NCI-H748 treated with DMSO at 0.1 percent for 48 hours (cell line): ENCODE measurements around the gene CCBE1.
"Not testable (repeated sequence)": the region's sequence is repeated elsewhere in the genome, so short reads cannot be mapped to it uniquely, and the experiment has no call there.

ENCODE experiments used
- DNase-seq: peaks from one replicate; lab custom pipeline; 2025; lab: John Stamatoyannopoulos, UW

The CCBE1 gene

DNA sequence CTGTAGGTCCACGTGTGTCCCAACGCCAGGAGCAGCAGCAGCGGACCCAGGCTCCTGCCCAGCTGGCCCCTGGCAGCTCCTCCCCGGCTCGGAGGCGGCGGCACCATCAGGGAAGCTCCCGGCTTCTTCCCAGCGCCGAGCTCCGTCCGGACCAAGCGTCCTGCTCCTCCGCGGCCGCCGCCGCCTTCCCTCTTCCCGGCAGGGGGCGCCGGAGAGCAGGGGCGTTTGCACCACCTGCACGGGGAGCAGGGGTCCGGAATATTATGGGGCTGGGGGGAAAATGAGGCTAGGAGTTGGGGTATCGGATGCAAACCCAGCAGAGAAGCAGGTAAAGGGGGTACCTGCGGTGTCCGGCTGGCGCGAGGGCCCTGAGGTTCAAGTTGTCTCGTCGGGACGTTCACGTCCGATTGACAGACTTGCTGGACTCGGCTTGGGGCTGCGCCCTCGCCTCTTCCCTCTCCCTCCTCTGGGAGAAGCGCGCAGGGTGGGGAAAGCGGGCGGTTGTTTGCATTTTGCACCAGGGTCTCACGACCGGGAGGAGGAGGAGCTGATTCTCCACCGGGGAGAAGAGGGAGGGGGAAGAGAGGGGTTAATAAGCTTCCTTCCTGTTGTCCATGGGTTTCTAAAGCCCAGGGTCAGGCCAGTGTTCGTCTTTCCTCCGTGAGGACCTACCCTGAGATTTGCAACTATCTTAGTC, at the start of gene CCBE1:
Gene CCBE1, minus strand, starts transcription at position 188 of the 697 bp plus-strand sequence.
- peak; percentile 59 for DNase-seq

DNA sequence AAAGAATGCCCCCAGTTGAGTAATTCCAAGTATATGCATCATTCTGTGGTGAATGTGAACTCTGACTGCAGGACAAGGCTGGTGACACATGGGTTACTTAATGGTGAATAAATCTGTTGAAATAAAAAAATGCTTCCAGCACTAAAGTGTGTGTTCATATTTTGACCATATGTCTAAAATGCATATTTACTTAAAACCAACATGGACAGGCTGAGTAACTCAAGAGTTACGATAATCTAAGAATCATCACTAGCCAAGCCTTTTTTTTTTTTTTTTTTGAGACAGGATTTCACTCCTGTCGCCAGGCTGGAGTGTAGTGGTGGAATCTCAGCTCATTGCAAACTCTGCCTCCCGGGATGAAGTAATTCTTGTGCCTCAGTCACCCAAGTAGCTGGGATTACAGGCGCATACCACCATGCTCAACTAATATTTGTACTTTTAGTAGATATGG, 47.1 kb upstream of the CCBE1 start:
- no peak for DNase-seq

DNA sequence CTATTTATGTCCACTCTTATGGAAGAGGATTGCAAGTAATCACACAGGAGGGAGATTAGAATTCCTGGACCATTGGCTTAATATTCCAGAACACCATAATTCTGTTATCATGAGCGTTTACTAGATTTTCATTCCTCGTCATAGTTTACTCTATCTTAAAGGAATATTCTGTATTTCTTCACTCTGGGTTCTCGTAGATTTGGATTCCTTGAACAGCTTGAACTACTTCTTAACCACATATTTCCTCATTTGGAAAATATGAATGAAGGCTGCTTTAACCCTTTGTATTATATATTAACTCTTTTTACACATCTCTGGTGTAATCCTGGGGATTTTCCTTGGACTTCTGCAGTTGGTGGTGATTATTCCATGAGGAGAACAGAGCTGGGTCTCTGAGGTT, 46.3 kb upstream of the CCBE1 start:
- DNase-seq: no peak

DNA sequence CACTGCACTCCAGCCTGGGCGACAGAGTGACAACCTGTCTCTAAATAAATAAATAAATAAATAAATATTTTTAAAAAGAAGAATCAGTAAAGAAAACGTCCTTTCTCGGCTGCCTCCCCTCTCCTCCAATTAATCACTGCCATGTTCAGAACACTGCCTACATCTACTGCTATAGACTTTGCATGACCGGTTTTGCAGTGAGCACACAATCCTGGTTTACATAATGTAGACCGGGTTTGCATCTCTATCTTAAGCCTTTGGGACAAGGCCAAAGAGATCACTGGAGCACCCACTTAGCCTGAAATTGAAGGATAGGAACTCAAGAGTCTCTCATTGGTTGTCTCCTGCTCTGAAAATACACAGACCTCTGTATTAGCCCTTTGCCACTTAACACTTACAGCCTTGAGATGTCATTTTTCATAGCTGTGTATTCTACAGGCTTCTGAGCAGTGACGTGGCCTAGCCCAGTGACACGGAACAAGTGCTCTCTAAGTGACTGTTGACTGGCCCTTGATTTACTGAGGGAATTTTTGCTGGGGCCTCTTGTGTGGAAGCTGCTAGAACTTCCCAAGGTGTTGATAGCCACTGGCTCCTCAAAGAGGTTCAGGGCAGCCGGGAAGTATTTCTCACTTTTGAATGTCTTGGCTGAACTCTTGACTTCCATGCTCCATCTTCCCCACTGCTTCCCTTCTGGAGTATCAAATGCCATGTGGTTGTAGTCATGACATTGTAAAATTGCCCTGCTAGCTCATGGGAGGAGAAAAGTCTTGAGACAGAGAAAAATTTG, 45.3 kb upstream of the CCBE1 start:
- no peak for DNase-seq

DNA sequence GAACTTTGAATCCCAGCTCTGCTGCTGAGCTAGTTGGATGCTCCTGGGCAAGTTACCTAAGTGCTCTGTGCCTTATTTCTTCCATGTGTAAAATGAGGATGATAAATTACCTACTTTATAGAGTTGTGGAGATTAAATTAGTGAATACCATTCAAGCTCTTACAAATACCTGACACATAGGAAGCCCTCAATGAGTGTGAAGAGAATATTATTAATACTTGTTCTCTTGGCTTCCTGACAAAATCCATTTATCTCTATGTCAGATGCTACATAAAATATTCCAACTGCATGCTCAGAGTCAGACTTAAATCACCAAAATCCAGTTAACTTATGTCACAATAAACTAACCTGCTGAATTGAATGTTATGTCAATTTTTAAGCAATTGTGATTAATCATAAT, 42.9 kb upstream of the CCBE1 start:
- DNase-seq: no peak

DNA sequence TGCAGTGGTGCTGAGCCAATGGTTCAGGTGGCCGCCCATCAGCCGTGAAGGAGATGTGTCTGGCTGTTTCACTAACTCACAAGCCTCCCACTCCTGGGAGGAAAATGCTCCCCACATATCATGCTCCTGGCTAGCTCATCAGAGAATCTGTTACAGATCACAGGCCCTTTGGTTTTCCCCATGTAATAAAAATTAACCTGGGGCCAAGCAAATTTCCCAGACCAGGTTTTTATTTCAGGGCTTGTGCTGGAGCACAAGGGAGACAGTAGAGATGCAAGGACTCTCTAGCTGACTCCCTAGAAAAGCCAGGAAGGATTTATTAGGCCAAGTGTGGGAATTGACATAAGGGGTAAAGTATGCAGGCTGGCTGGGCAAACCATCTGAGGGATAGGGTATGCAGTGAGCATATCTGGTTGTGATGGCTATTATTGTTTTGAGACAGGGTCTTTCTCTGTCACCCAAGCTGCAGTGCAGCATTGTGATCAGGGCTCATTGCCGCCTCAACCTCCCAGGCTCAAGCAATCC, 40.6 kb upstream of the CCBE1 start:
- DNase-seq: no peak

DNA sequence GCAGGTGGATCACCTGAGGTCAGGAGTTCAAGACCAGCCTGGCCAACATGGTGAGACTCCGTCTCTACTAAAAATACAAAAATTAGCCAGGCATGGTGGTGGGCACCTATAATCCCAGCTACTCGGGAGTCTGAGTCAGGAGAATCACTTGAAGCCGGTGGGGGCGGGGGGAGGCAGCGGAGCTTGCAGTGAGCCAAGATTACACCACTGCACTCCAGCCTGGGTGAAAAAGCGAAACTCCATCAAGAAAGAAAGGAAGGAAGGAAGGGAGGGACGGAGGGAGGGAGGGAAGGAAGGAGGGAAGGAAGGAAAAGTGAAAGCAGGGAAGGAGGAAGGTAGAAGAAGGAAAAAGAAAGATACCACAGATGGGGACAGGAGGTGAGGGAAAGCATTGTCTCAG, 40.1 kb upstream of the CCBE1 start:
- DNase-seq: not testable (repeated sequence)

DNA sequence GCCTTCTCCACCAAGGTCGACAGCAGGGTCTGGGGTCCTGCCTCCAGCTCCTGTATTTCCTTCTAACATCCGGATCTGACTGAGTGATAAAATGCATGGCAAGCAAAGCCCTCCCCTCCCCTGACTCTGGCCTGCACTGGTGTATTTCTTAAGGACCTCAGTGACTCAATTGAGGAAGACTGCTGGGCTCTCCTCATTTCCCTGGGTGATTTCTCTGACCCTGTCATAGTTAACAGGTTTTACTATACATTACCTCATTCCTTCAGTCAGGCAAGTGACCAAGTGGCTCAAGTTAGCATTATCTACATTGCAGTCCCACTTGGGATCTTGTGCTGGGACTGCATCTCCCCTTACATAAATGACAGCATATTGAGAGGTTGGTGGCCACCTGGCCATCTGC, 38.8 kb upstream of the CCBE1 start:
- no peak for DNase-seq

DNA sequence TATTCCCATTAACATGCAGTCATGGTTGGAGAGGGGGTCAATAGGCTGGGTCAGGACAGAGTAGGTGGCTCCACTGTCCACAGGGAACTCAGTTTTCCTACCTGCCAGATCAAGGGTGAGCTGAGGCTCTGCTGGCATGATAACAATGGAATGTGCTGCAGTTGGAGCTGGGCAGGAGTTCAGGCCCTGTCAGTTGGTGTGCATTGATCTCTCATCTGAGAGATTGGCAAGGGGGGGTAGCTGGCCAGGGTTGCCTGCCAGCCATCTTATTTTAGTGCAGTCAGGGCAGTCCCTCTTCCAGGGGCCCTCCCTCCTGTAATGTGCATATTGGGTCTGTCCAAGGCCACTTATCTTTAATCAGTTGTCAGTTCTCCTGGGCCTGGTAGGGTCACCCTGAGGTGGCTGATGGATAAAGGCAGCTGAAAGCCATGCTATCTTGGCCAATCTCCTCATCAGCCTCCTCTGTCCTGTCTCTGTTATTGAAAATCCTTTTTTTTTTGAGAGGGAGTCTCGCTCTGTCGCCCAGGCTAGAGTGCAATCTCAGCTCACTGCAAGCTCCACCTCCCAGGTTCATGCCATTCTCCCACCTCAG, 38.1 kb upstream of the CCBE1 start:
- DNase-seq: no peak

DNA sequence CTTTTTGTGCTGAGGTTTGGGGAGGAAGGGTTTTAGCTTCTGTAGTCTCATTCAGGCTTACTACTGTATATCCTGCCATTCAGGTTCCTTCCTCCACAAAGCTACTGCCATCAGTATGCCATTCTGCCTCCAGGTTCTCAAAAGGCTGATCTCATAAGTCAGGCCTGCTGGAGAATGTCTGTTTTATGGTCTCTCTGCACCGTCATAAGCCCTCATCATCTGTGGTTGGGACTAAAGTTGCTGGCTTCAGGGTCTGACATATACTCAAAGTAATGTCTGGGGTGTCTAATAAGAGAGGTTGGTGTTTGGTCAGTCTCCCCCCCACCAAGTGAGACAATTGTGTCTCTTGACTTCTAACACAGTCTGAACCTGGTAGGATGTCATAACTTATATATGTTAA, 36.2 kb upstream of the CCBE1 start:
- DNase-seq: no peak

DNA sequence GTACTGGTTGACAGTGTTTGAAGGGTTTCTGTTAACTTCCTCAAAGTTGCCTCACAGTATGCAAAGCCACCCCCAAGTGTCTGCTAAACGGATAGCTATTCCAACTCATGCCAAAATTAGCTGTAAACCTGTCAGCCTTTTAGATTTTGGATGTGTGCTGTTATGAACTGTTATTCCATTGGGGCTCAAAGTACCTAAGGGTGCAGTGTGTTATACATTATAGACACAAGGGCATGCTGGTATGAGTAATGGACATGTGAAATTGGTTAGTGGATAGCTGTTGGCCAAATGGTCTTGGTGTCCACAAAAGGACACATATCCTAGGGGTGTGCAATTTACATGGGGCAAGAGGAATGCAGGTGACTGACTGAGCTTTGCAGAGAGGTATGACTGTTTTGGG, 33.7 kb upstream of the CCBE1 start:
- DNase-seq: no peak

DNA sequence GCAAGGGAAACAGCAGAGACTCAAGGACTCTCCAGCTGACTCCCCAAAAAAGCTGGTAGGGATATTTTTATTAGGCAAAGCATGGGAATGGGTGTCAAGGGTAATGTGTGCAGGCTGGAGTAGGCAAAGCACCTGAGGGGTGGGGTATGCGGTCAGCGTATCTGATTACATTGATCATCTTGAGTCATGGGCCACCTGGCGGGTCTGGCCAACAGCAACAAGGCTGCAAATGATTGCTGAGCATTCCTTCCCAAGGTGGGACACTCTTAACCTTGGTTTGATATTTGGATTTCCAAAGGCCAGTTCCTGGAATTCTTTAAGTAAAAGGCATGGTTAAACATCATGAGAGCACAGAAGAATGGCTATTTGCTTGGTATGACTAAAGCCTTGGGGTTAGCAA, 32.6 kb upstream of the CCBE1 start:
- no peak for DNase-seq

DNA sequence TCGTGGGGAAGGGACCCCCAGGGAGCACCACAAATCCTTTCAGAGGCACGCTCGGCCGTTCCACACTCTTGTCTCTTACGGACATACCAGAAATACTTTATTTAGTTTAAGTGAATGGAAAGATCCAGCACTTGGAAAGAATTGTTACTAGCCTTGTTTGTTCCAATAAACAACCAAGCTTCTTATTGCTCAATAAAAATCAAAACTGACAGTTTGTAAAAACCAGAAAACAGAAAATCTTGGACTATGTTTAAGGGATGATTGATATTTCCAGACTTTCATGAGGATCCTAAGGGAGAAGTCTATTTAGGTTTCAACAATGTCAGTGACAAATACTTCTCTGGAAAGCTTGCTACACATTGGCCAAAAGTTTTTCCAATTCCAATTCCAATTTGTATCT, 31.6 kb upstream of the CCBE1 start:
- no peak for DNase-seq

DNA sequence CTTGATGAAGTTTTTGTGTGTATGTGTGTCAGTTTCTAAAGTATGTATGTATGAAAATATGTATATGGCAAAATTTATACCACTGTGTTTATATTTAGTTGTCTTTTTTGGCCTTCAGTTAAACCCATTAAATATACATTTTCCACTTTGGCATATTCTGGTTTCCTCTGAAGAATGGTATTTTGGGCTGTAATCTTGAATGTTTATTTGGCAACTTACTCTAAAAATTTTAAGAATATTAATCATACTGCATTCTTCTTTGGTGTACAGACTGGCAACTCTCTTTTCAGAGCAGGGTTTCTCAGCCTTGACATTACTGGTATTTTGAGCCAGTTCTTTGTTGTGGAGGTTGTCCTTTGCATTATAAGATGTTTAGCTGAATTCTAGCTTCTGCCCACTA, 27.9 kb upstream of the CCBE1 start:
- no peak for DNase-seq

DNA sequence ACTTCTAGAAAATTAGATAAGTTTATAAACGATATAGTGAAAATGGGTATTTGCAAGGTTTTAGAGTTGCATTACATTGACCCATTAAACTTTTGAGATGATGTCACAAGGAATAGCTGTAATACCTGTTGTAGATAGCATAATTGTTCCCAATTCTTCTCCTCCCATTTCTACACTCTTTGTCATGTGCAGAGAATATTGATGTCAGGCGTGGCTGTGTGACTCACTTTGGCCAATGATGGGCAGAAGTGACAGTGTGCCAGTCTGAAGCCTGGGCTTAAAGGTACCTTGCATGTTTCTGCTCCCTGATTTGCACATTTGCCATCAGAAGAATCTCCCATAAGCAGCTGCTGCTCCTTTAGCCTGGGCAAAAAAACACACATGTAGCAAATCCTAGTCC, 26.9 kb upstream of the CCBE1 start:
- DNase-seq: no peak

DNA sequence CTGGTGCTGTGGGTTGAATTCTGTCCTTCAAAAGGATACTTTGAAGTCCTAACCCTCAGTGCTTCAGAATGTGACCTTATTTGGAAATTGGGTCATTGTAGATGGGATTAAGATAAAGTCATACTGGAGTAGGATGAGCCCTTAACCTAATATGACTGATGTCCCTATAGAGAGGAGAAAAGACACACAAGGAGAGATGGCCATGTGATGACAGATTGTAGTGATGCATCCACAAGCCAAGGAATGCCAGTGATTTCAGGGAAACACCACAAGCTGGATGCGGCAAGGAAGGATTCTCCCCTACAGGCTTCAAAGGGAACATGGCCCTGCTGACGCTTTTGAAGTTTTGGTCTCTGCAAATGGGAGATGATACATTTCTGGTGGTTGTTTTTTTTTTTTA, 24.7 kb upstream of the CCBE1 start:
- no peak for DNase-seq

DNA sequence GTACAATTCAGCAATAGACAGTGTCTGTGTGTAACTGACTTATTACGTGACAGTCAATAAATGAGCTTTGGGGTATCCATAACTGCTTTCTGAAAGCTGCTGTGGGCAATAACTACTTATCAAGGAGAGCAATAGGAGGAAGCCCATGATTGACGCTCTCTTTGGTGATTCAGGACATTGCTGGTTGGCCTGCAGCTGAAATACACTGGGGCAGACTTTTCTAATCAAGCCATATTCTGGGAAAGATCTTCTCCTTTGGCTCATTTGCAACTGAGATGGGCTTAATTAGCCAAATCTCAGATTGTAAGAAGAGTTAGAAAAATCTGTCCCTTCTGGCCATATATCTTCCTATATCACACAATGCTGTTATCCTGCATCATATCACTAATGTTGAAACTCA, 24.0 kb upstream of the CCBE1 start:
- DNase-seq: no peak

DNA sequence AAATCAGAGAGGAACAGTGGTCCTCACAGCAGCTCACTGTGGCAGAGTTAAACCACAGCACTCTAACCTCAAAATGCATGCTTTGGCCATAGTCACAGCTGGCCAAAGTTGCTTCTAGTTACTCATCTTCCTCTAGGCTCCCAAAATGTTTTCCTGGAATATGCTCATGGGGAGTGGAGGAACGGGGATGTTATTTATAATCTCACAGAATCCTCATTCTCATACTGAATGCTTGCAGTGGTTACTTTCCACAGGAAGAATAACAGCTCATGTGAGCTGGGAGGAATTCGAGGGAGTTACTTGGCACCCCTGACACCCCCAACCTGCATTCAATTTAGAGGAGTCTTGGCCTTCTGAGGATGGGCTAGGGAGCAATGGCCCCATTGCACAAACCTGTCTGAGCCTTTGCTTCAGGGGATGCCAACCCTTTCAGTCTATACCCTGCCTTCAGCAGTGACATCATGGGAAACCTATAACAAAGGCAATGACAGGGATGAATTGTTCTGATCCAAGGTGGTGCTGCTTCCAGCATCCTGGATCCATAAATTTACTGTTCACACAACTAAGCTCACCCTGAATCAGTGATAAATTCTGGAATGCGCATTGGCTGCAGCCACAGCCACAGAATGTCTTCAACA, 22.4 kb upstream of the CCBE1 start:
- no peak for DNase-seq

DNA sequence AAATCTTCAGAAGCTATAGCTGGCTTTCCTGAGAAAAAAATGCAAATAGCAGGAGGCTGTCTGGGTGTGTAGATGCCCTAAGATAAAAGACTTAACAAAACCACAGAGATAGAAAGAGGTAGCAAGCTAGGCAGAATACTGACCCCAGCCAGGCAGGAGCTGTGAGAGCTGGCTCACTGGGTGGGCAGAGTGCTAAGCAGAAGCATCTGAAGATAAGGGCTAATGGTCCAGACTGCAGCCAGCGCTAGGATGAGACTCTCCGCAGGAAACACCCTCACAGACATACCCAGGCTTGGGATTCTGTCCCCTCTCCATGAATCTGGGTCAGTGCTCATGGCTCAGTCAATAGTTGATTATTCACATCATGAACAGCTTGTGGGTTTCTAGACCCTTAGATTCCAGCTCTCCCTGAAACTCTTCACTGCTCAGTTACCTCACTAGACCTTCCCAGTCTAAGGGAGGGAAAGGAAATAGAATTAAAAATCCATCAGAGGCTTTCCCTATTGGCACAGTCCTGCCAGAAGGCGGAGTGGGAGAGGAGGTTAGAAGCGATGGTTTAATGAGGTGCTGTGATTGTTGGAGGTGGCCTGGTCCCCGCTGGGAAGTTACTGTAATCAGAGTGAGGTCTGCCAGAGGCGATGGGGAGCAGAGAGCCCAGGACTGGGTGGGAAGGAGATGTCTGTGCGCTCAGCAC, 21.4 kb upstream of the CCBE1 start:
- DNase-seq: no peak

DNA sequence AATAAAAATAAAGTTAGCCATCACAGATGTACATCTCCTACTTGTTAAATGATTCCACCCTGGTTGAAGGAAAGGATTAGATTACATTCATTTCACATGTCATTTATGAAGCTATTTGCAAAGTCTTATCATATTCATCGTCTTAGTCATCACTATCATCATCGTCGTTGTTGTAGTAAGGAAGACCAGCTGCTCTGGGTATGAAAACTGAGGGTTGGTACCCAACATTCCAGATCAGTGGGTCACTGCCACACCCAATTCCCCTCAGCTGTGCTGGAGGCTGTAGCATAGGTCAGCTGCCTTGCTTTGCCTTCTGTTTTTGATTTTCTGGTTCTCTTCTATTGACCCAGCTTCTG, 20.9 kb upstream of the CCBE1 start:
- no peak for DNase-seq

DNA sequence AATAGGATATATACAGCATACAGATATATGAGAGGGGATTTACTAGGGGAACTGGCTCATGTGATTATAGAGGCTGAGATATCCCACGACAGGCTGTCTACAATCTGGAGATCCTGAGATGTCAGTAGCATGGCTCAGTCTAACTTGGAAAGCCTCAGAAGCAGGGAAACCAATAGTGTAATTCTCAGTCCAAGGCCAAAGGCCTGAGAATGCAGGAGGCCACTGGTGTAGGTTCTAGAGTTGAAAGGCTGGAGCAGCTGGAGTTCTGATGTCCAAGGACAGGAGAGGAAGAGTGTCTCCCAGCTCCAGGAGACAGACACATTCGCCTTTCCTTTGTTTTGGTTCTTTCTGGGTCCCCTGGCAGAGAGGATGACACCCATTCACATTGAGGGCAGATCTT, 20.1 kb upstream of the CCBE1 start:
- DNase-seq: no peak

DNA sequence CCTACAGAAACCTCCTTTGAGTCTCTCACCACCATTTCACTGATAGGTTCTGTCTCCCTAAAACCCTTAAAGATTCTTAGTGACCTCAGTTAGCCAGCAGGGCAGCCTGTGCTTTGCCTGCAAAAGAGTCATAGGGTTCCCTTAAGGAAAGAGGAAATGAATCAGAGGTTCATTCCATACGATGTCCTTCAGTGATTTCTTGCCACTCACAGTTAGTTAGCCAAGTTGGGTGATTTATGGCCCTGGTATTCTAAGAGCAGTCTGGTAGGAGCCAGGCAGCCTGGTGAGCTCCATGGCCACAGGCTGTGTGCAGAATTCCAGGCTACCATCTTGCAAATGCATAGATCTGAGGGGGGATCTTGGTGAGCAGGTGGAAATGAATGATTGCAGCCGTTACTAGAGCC, 18.7 kb upstream of the CCBE1 start:
- DNase-seq: no peak
